ENCODE results near the gene IDH2.

Gene IDH2

GRCh38 chr15:90099072-90099867, 3.0 kb downstream of the IDH2 start:
- Histone ChIP-seq H3K36me3 (replicated peaks) (no peaks in the 10 kb centered on the region), H3K27me3 (replicated peaks) (no peaks in the 10 kb centered on the region), H3K4me3 (ENCODE audit: low read depth, low read length) (no peak overlapping the region), H3K27ac (no peak overlapping the region)
- in situ Hi-C loops (cut with HindIII; ENCODE audit: low pct_ligation_motif_present, low sequenced_read_pairs): no loop called here
- no peak for TF ChIP-seq CTCF (IDR thresholded peaks at IDR 0.05; ENCODE audit: low read depth, low read length, missing control alignments)
- no peak for DNase-seq

- no peak for DNase-seq
- in situ Hi-C loops (cut with HindIII; ENCODE audit: low pct_ligation_motif_present, low sequenced_read_pairs): no loop called here
Observed at GRCh38 chr15:90097475-90097874, 4.8 kb downstream of the IDH2 start.

GRCh38 chr15:90095521-90095959, 6.7 kb downstream of the IDH2 start:
- no peak for DNase-seq
- TF ChIP-seq CTCF (IDR thresholded peaks at IDR 0.05; ENCODE audit: low read depth, low read length, missing control alignments): no peak
- H3K36me3 ChIP-seq (replicated peaks): no peaks in the 10 kb centered on the region
- no peak overlapping the region for H3K4me3 ChIP-seq (ENCODE audit: low read depth, low read length)
- H3K27ac ChIP-seq: no peak overlapping the region
- H3K27me3 ChIP-seq (replicated peaks): no peaks in the 10 kb centered on the region
- in situ Hi-C loops (cut with HindIII; ENCODE audit: low pct_ligation_motif_present, low sequenced_read_pairs): no loop called here

More at GRCh38 chr15:90097475-90097874, 4.8 kb downstream of the IDH2 start:
- Histone ChIP-seq H3K27ac (peak overlapping the region; percentile 74), H3K27me3 (replicated peaks) (no peaks in the 10 kb centered on the region), H3K4me3 (ENCODE audit: low read depth, low read length) (no peak overlapping the region), H3K36me3 (replicated peaks) (no peaks in the 10 kb centered on the region)
- TF ChIP-seq CTCF (IDR thresholded peaks at IDR 0.05; ENCODE audit: low read depth, low read length, missing control alignments): no peak

- peaks cover 12% of the 10 kb centered on the region for H3K36me3 ChIP-seq (replicated peaks)
- H3K27ac ChIP-seq: no peak overlapping the region
- H3K4me3 ChIP-seq (ENCODE audit: low read depth, low read length): no peak overlapping the region
- in situ Hi-C loops (cut with HindIII; ENCODE audit: low pct_ligation_motif_present, low sequenced_read_pairs): no loop called here
- TF ChIP-seq CTCF (IDR thresholded peaks at IDR 0.05; ENCODE audit: low read depth, low read length, missing control alignments): no peak
- DNase-seq: no peak
- no peaks in the 10 kb centered on the region for H3K27me3 ChIP-seq (replicated peaks)
Observed at GRCh38 chr15:90091156-90091931, 10.9 kb downstream of the IDH2 start.

- no peak for DNase-seq
Observed at GRCh38 chr15:90090226-90090848, 11.9 kb downstream of the IDH2 start.

More at GRCh38 chr15:90090226-90090848, 11.9 kb downstream of the IDH2 start:
- H3K27me3 ChIP-seq (replicated peaks): no peaks in the 10 kb centered on the region
- H3K27ac ChIP-seq: no peak overlapping the region
- no peak for TF ChIP-seq CTCF (IDR thresholded peaks at IDR 0.05; ENCODE audit: low read depth, low read length, missing control alignments)
- peaks cover 12% of the 10 kb centered on the region for H3K36me3 ChIP-seq (replicated peaks)
- in situ Hi-C loops (cut with HindIII; ENCODE audit: low pct_ligation_motif_present, low sequenced_read_pairs): no loop called here
- no peak overlapping the region for H3K4me3 ChIP-seq (ENCODE audit: low read depth, low read length)

Data from brain microvascular endothelial cell (primary cell).